Keratinocyte (primary cell): ENCODE data around the gene PLXNA2.

Experiments used
- EZH2 ChIP-seq: IDR thresholded peaks from one replicate; pipeline ENCODE4 v1.6.1; 2012; ENCODE audit warnings: inconsistent platforms, mild to moderate bottlenecking, low read length, moderate library complexity
- TF ChIP-seq, protein P1 (sequence below), 3 experiments: IDR thresholded peaks in 1 of 3; conservative IDR thresholded peaks in 1 of 3; optimal IDR thresholded peaks in 1 of 3; 2 replicates in 2 of 3; 3 replicates in 1 of 3; pipeline versions ENCODE3 to v1.5.1; 2011; ENCODE audit warnings: low read length in 3 of 3, mild to moderate bottlenecking in 3 of 3, moderate library complexity in 2 of 3, control low read depth in 1 of 3, inconsistent platforms in 1 of 3; ENCODE audit not compliant: insufficient read depth in 2 of 3; ENCODE audit errors: extremely low read depth in 1 of 3

DNA sequence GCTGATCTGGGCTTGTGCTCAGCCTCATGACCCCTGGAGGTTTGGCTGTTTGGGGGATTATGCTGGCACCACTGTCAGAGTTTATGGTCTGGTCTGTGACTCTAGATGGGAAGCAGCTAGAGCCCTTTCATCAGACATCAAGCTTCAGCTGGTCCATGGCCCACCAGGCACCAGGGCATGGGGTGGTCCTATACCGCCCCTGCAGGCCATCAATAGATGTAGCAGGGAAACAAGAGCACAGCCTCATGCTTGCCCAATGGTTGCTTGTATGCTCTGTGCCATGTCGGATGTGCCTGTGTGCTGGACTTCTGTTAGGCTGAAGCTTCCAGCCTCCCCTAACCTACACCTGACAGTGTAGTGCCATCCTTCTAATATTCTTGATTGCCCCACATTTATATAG lies 262.2 kb downstream of the PLXNA2 start:
- TF ChIP-seq, protein P1, sequence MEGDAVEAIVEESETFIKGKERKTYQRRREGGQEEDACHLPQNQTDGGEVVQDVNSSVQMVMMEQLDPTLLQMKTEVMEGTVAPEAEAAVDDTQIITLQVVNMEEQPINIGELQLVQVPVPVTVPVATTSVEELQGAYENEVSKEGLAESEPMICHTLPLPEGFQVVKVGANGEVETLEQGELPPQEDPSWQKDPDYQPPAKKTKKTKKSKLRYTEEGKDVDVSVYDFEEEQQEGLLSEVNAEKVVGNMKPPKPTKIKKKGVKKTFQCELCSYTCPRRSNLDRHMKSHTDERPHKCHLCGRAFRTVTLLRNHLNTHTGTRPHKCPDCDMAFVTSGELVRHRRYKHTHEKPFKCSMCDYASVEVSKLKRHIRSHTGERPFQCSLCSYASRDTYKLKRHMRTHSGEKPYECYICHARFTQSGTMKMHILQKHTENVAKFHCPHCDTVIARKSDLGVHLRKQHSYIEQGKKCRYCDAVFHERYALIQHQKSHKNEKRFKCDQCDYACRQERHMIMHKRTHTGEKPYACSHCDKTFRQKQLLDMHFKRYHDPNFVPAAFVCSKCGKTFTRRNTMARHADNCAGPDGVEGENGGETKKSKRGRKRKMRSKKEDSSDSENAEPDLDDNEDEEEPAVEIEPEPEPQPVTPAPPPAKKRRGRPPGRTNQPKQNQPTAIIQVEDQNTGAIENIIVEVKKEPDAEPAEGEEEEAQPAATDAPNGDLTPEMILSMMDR (optimal IDR thresholded peaks at IDR 0.05 in 1 of 3, IDR thresholded peaks at IDR 0.05 in 1 of 3, conservative IDR thresholded peaks at IDR 0.05 in 1 of 3; ENCODE audit: extremely low read depth in 1 of 3, insufficient read depth in 2 of 3, low read length in 3 of 3): peak; percentile 37 to 67 (median 63)
- no peak for TF ChIP-seq EZH2
